ENCODE data around the gene CA4. TPM values are rescaled to one million over a fixed set of nuclear protein-coding genes. Genes with fewer than 3 reads are reported as not detected.
"Not testable (repeated sequence)": the region's sequence is repeated elsewhere in the genome, so short reads cannot be mapped to it uniquely, and the experiment has no call there.

The CA4 gene
- total RNA-seq, 2 donors from 2014 or later = 0.96 to 4.7 TPM

DNA sequence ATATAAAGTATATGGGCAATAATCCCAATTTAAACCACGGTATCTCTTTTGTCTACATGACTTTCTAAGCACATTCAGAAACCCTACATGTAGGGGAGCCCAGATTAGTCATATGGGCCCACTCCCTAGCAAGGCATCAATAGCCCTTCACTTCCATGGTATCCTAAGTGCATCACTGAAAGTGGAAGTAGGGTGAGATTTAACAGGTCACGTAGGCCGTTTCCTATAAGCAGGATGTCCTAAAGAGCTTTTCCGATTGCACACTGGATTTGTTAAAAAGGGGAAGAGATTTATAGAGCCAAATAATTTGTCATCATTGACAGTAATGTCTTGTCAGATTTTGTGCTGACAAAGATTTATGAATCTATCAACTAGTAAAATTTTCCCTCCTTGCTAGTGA, 39.0 kb downstream of the CA4 start:
- H3K9me3 ChIP-seq = no peaks in the 10 kb centered on the region
- no peaks in the 10 kb centered on the region for H3K36me3 ChIP-seq
- WGBS = 92% methylated on average over 4 of the region's 4 CpGs
- no peaks in the 10 kb centered on the region for H3K4me1 ChIP-seq (replicated peaks)
- no peak overlapping the region for H3K27ac ChIP-seq
- intact Hi-C loops (cut with DNase I) = no loop called here
- no peak overlapping the region for H3K4me3 ChIP-seq
- H3K27me3 ChIP-seq (replicated peaks; ENCODE audit: insufficient read depth) = no peaks in the 10 kb centered on the region
- TF ChIP-seq, protein P1, sequence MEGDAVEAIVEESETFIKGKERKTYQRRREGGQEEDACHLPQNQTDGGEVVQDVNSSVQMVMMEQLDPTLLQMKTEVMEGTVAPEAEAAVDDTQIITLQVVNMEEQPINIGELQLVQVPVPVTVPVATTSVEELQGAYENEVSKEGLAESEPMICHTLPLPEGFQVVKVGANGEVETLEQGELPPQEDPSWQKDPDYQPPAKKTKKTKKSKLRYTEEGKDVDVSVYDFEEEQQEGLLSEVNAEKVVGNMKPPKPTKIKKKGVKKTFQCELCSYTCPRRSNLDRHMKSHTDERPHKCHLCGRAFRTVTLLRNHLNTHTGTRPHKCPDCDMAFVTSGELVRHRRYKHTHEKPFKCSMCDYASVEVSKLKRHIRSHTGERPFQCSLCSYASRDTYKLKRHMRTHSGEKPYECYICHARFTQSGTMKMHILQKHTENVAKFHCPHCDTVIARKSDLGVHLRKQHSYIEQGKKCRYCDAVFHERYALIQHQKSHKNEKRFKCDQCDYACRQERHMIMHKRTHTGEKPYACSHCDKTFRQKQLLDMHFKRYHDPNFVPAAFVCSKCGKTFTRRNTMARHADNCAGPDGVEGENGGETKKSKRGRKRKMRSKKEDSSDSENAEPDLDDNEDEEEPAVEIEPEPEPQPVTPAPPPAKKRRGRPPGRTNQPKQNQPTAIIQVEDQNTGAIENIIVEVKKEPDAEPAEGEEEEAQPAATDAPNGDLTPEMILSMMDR (IDR thresholded peaks at IDR 0.05) = no peak
- TF ChIP-seq POLR2A (IDR thresholded peaks at IDR 0.05) = no peak
- TF ChIP-seq POLR2AphosphoS5 (IDR thresholded peaks at IDR 0.05) = no peak
- no peak for DNase-seq (ENCODE audit: low spot score)

DNA sequence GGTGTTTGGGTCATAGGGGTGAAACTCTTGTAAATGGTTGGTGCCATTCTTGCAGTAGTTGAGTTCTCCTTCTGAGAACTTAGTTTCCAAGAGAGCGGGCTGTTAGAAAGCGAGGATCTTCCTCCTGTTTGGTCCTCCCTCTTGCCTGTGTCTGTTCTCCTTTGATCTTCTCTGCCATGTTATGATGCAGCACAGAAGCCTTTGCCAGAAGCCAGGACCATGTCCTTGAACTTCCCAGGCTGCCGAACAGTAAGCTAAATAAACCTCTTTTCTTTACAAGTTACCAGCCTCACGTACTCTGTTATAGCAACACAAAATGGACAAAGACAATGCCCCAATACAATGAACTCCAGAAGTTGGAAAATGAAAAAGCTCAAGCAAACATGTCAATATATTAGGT, 40.3 kb downstream of the CA4 start:
- DNase-seq (ENCODE audit: low spot score); H3K9me3 ChIP-seq; H3K4me1 ChIP-seq (replicated peaks); H3K27ac ChIP-seq; intact Hi-C loops (cut with DNase I); H3K4me3 ChIP-seq; H3K27me3 ChIP-seq (replicated peaks; ENCODE audit: insufficient read depth); H3K36me3 ChIP-seq: not testable (repeated sequence)
- WGBS = 92% methylated on average over 4 of the region's 4 CpGs

DNA sequence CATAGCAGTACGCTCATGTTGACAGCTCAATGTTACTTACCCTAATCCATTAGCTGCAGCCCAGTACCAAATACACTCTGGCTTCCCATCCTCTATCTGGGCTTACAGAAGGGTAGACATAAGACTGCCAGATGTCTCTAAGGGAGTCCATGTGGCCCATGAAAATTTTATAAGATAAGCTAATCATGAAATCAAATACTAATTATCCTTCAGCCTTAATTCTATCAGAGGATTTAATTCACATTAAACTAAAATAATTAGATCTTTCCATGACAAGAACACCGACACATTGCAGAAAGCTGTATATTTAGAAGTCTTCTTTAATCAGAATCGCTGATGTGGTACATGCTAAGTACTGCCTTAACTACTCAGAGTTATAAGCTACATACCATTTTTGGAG, 43.3 kb downstream of the CA4 start:
- WGBS = 100% methylated on average over 3 of the region's 3 CpGs
- H3K9me3 ChIP-seq; DNase-seq (ENCODE audit: low spot score); H3K36me3 ChIP-seq; H3K4me1 ChIP-seq (replicated peaks); H3K27ac ChIP-seq; H3K27me3 ChIP-seq (replicated peaks; ENCODE audit: insufficient read depth); H3K4me3 ChIP-seq; intact Hi-C loops (cut with DNase I): not testable (repeated sequence)

DNA sequence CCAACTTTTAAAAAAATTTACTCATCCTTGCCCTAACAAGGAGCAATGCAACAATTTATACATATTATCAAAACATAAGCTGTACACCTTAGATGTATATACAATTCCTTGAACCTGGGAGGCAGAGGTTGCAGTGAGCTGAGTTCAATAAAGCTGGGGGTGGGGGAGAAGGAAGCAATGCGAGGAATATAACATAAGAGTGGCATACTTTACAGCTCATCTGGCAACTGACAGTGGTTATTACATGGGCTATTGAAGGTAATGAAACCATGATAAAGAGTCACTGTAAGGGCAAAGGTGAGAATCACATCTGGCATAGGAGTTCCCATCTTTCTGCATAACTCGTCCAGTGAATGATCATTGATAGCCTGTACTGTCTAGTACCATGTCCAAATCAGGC, 43.7 kb downstream of the CA4 start:
- Histone ChIP-seq H3K27ac (no peak overlapping the region), H3K4me3 (no peak overlapping the region), H3K36me3 (no peaks in the 10 kb centered on the region), H3K4me1 (replicated peaks) (no peaks in the 10 kb centered on the region), H3K9me3 (no peaks in the 10 kb centered on the region), H3K27me3 (replicated peaks; ENCODE audit: insufficient read depth) (no peaks in the 10 kb centered on the region)
- no peak for DNase-seq (ENCODE audit: low spot score)
- intact Hi-C loops (cut with DNase I) = no loop called here
- TF ChIP-seq, protein P1 (IDR thresholded peaks at IDR 0.05) = no peak
- TF ChIP-seq POLR2A (IDR thresholded peaks at IDR 0.05) (no peak), POLR2AphosphoS5 (IDR thresholded peaks at IDR 0.05) (no peak)
- 94% methylated on average over 2 of the region's 2 CpGs for WGBS

DNA sequence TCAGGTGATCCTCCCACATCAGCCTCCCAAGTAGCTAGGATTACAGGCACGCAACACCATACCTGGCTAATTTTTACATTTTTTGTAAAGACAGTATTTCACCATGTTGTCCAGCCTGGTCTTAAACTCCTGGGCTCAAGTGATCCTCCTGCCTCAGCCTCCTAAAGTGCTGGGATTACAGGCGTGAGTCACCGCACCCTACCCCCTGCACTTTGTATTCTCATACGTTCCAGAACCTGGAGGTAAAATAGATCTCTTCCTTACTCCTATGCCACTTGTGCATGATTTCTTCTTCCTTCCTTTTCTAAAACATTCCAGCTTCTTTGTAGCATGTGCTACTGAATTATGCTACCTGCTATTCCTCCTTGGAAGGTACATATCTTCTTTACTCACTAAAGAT, 44.4 kb downstream of the CA4 start:
- 95% methylated on average over 4 of the region's 4 CpGs for WGBS
- H3K27ac ChIP-seq; DNase-seq (ENCODE audit: low spot score); H3K4me3 ChIP-seq; intact Hi-C loops (cut with DNase I); H3K27me3 ChIP-seq (replicated peaks; ENCODE audit: insufficient read depth); H3K36me3 ChIP-seq; H3K9me3 ChIP-seq; H3K4me1 ChIP-seq (replicated peaks): not testable (repeated sequence)

DNA sequence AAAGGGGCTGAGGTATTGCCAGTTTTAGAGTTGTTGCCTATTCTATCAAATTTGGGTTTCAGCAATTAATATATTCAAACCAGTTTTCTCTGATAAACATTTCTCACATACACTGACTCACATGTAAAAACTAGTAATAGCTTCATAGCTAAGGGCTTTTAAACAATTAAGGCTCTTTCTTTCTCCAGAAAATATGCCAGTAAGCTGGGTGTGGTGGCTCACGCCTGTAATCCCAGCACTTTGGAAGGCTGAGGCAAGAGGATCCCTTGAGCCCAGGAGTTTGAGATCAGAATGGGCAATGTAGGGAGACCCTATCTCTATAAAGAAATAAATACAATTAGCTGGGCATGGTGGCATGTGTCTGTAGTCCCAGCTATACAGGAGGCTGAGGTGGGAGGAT, 48.9 kb downstream of the CA4 start:
- H3K9me3 ChIP-seq; intact Hi-C loops (cut with DNase I): not testable (repeated sequence)

DNA sequence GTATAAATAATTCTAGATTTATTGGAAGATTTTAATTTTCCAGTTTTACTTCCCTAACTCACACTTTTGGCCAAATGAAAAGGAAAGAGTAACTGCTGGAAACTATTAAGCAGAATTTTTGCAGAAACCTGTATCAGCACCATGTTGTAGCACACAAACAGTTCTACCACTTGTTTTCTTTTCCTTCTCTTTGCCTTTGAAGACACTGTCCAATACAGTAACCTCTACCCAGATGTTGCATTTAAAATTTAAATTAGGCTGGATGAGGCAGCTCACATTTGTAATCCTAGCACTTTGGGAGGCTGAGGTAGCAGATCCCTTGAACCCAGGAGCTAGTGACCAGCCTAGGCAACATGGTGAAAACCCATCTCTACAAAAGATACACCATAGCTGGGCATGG, 56.0 kb downstream of the CA4 start:
- H3K4me3 ChIP-seq; H3K27me3 ChIP-seq (replicated peaks; ENCODE audit: insufficient read depth); DNase-seq (ENCODE audit: low spot score); H3K9me3 ChIP-seq; H3K4me1 ChIP-seq (replicated peaks); H3K27ac ChIP-seq; H3K36me3 ChIP-seq; intact Hi-C loops (cut with DNase I): not testable (repeated sequence)

More for the DNA sequence above, 48.9 kb downstream of the CA4 start:
- H3K27ac ChIP-seq; H3K36me3 ChIP-seq; H3K27me3 ChIP-seq (replicated peaks; ENCODE audit: insufficient read depth); DNase-seq (ENCODE audit: low spot score); H3K4me1 ChIP-seq (replicated peaks); H3K4me3 ChIP-seq: not testable (repeated sequence)
- WGBS = 57% methylated on average over 1 of the region's 1 CpG

DNA sequence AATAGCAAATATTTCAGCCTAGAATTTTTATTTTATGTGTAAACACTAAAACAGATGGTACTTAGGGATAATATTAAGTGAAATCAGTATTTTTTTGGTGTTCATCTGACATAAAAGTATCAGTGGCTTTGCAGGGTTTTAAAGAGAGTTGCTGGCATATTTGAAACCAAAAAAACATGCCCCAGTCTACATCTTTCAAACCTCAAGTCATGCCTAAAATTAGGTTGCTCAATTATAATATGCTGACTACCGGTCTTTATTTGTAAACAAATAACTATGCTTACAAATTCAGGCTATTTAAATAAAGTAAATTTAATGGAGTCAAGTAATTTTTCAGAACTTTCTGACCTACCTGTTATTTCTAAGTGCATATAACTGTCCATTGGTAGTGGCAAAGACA, 58.5 kb downstream of the CA4 start:
- H3K27me3 ChIP-seq (replicated peaks; ENCODE audit: insufficient read depth); intact Hi-C loops (cut with DNase I); H3K36me3 ChIP-seq; H3K4me1 ChIP-seq (replicated peaks); H3K9me3 ChIP-seq; H3K4me3 ChIP-seq; DNase-seq (ENCODE audit: low spot score); H3K27ac ChIP-seq: not testable (repeated sequence)
- WGBS = 89% methylated on average over 1 of the region's 1 CpG

Other genes with a start within 250 kb of the CA4 start
- 10 to 100 TPM; 16.8 to 24.7 TPM for gene RNFT1, start 185.2 kb upstream of the CA4 start, total RNA-seq
- gene HEATR6, start 71.1 kb upstream of the CA4 start, total RNA-seq = 10 to 100 TPM; 32.8 to 35.5 TPM
- 10 to 100 TPM; 21.8 to 59.3 TPM for gene USP32, start 242.2 kb downstream of the CA4 start, total RNA-seq

Measured in prostate gland (tissue), 2 donors.